HUES6 (cell line): ENCODE data around the gene COQ7.

ENCODE experiments used
- H3K27ac ChIP-seq: 2 replicates; pipeline ENCODE4 v1.7.0; 2013; ENCODE audit warnings: low read depth, mild to moderate bottlenecking, low read length, inconsistent platforms
- H3K27me3 ChIP-seq: 2 replicates; pipeline ENCODE4 v1.6.1; 2013; ENCODE audit warnings: low read length; ENCODE audit not compliant: control insufficient read depth, insufficient read depth
- H3K36me3 ChIP-seq: 2 replicates; pipeline ENCODE4 v1.6.1; 2013; ENCODE audit warnings: low read length; ENCODE audit not compliant: control insufficient read depth, insufficient read depth
- H3K4me1 ChIP-seq: 2 replicates; pipeline ENCODE4 v1.6.1; 2013; ENCODE audit warnings: low read length; ENCODE audit not compliant: control insufficient read depth, insufficient read depth
- H3K4me3 ChIP-seq: 2 replicates; pipeline ENCODE4 v1.5.1; 2013; ENCODE audit warnings: low read depth, low read length
- H3K9ac ChIP-seq: one replicate; pipeline ENCODE4 v1.6.1; 2013; ENCODE audit warnings: mild to moderate bottlenecking, low read length
- H3K9me3 ChIP-seq: 2 replicates; pipeline ENCODE4 v1.6.1; 2013; ENCODE audit warnings: low read depth, low read length; ENCODE audit not compliant: control insufficient read depth, insufficient read depth

COQ7 gene

DNA sequence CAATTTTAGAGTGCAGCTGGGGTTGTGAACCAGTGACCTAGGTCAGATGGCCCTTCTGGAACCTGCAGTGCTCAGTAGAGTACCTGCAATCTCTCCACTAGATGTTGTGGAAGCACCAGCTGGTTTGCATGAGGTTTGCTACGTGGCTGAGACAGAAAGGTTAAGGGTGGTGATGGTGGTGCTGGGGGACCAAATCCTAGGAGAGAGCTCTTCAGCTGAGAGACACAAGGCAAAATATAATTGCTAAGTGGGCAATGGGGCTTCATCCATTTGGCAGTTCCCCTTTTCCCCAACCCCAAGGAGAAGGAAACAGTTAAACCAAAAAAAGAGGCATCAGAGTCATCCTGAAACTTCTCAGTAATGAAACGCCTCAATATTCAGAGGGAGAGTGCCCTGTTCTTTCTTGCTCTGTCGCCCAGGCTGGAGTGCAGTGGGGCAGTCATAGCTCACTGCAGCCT lies 60.3 kb downstream of the COQ7 start:
- Histone ChIP-seq H3K9ac (no peak overlapping the region), H3K27me3 (no peaks in the 10 kb centered on the region), H3K9me3 (peaks cover 4% of the 10 kb centered on the region), H3K4me3 (no peak overlapping the region), H3K4me1 (peaks cover 26% of the 10 kb centered on the region), H3K27ac (no peak overlapping the region), H3K36me3 (no peaks in the 10 kb centered on the region)

DNA sequence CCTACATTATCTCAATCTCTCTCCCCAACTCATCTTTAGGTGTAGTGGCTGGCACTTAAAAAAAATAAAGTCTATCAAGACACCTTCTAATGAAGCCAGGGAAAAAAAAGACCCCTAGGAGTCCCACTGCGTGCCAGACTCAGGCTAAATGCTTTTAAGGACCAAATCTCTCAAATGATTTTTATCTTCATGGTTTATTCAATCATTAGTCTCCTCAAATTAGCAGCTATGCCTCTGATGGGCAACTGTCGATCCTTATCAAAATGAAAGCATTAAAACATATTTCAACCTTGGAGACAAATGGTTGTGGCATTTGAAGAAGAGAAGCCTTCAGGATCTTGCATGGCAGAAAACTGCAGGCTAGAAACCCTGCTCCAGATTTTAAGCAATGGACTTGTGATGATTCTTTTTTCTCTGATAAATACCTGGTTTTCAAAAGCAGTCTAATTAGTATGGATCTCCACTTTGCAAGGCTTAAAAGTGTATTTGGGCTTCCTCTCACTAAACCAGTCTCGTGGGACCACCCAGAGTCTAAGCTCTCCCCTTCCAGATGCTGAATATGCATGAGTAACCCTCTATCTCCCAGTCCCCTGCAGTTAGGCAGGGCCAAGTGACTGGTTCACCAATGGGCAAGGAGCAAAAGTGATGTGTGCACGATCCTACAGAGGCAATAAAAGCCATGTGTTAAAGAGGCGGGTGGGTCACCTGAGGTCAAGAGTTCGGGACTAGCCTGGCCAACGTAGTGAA lies 61.2 kb downstream of the COQ7 start:
- Histone ChIP-seq H3K27ac (no peak overlapping the region), H3K4me1 (peaks cover 30% of the 10 kb centered on the region), H3K27me3 (no peaks in the 10 kb centered on the region), H3K9me3 (peaks cover 4% of the 10 kb centered on the region), H3K4me3 (no peak overlapping the region), H3K36me3 (no peaks in the 10 kb centered on the region), H3K9ac (no peak overlapping the region)
